Natural killer cell treated with Interleukin-12 subunit alpha and Interleukin-12 subunit beta and Interleukin-15 and Interleukin-18, amount 100 ng/mL, for 72 hours (primary cell): ENCODE results near the gene GRIFIN. TPM values are rescaled to one million over a fixed set of nuclear protein-coding genes. Genes with fewer than 3 reads are reported as not detected.
A peak's percentile ranks its signal among the peaks of the same experiment; 100 is the strongest.
"Not testable (repeated sequence)": the region's sequence is repeated elsewhere in the genome, so short reads cannot be mapped to it uniquely, and the experiment has no call there.

Experiments
- ATAC-seq, 2 donors: fragments of 150-1000 bp; cut with Tn5 transposase in 1 of 2; sonication (Bioruptor Pico), chemical (Tn5 transposase) in 1 of 2; 2 replicates each; pipeline ENCODE4 v1.10.0; 2021
- DNase-seq: peaks from one replicate; pipeline ENCODE4 v3.0.0; 2022; ENCODE audit warnings: low spot score
- H3K27ac Mint-ChIP-seq, 2 donors: 1 replicate in 1 of 2; 2 replicates in 1 of 2; pipeline ENCODE4 v1.8.0; 2022; ENCODE audit warnings: mixed read lengths in 2 of 2, mild to moderate bottlenecking in 1 of 2, moderate library complexity in 1 of 2
- H3K27me3 Mint-ChIP-seq, 2 donors: 1 replicate in 1 of 2; 2 replicates in 1 of 2; pipeline ENCODE4 v1.8.0; 2022; ENCODE audit warnings: mixed read lengths in 2 of 2
- H3K36me3 Mint-ChIP-seq: one replicate; pipeline ENCODE4 v1.8.0; 2022; ENCODE audit warnings: mixed read lengths
- H3K4me1 Mint-ChIP-seq, 2 donors: 1 replicate in 1 of 2; 2 replicates in 1 of 2; pipeline ENCODE4 v1.8.0; 2022; ENCODE audit warnings: low read depth in 2 of 2, mixed read lengths in 2 of 2, mild to moderate bottlenecking in 1 of 2
- H3K4me3 Mint-ChIP-seq: one replicate; pipeline ENCODE4 v1.8.0; 2022; ENCODE audit warnings: mixed read lengths
- H3K9me3 Mint-ChIP-seq: 2 replicates; pipeline ENCODE4 v1.8.0; 2022; ENCODE audit warnings: mixed read lengths
- total RNA-seq, 2 donors: library from RNA; stranded (reverse); gene quantifications; one replicate each; pipeline ENCODE4 v1.2.3, GENCODE V29; 2022

Gene GRIFIN
- total RNA-seq, 2 donors from 2014 or later = not detected

DNA sequence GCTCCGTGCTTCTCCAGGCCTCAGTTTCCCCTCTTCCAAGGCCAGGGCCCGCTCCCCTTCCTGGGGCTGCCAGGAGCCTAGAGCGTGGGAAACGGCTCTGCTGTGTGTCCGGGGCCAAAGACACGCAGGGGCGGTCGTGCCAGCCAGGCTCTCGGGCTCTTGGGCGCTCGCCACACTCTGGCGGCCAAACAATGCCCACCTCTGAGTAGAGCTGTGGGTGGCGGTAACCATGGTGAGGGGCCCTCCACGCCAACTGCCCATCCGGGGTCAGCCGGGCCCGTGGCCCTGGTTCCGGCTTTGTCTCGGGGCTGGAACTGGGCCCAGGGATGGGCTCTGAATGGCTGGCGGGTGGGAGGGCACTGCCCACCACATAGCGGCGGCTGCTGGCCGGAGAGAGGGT lies 16.0 kb downstream of the GRIFIN start:
- H3K36me3 Mint-ChIP-seq = no peaks in the 10 kb centered on the region
- no peaks in the 10 kb centered on the region for H3K9me3 Mint-ChIP-seq
- ATAC-seq = no peak

DNA sequence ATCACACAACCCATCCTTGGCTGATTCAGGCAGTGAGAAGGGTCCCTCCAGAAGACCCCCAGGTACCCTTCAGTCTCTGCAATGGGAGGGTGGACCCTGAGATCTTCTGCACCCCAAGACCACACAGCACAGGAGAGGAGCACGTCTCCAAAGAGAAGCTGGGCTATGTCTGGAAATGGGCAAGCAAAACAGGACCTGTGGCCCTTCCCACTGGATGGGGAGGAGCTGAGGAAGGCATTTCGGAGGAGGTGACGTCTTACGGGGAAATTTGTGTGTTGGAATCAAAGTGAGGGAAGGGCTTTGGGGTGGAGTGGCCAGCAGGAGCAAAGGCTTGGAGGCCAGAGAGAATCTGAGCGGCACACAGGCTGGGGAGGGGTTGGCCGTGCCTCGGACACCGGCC lies 16.5 kb downstream of the GRIFIN start:
- no peaks in the 10 kb centered on the region for H3K36me3 Mint-ChIP-seq
- ATAC-seq (no peak), DNase-seq (no peak)
- no peak overlapping the region for H3K4me3 Mint-ChIP-seq
- H3K9me3 Mint-ChIP-seq = no peaks in the 10 kb centered on the region
- peak overlapping the region in 1 of 2 donors; percentile 88 for H3K27ac Mint-ChIP-seq
- peaks cover 20 to 21% of the 10 kb centered on the region in 2 donors for H3K4me1 Mint-ChIP-seq
- H3K27me3 Mint-ChIP-seq = no peaks in the 10 kb centered on the region

More for the DNA sequence above, 16.0 kb downstream of the GRIFIN start:
- no peak overlapping the region for H3K27ac Mint-ChIP-seq
- no peak for DNase-seq
- peaks cover 20 to 21% of the 10 kb centered on the region in 2 donors for H3K4me1 Mint-ChIP-seq
- no peak overlapping the region for H3K4me3 Mint-ChIP-seq
- H3K27me3 Mint-ChIP-seq = no peaks in the 10 kb centered on the region

DNA sequence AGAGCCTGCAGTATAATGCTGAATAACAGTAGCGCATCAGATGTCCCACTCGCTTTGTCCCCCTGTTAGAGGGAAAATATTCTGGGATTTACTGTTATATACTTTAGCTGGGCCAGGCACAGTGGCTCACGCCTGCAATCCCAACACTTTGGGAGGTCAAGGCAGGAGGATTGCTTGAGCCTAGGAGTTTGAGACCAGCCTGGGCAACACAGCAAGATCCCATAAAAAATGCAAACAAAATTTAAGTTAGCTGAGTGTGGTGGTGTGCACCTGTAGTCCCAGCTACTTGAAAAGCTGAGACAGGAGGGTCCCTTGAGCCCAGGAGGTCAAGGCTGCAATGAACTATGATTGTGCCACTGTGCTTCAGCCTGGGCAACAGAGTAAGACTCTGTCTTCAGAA lies 22.3 kb downstream of the GRIFIN start:
- H3K9me3 Mint-ChIP-seq, H3K27me3 Mint-ChIP-seq, DNase-seq, ATAC-seq, H3K36me3 Mint-ChIP-seq, H3K27ac Mint-ChIP-seq, H3K4me3 Mint-ChIP-seq: not testable (repeated sequence)
- peaks cover 20 to 21% of the 10 kb centered on the region in 2 donors for H3K4me1 Mint-ChIP-seq

DNA sequence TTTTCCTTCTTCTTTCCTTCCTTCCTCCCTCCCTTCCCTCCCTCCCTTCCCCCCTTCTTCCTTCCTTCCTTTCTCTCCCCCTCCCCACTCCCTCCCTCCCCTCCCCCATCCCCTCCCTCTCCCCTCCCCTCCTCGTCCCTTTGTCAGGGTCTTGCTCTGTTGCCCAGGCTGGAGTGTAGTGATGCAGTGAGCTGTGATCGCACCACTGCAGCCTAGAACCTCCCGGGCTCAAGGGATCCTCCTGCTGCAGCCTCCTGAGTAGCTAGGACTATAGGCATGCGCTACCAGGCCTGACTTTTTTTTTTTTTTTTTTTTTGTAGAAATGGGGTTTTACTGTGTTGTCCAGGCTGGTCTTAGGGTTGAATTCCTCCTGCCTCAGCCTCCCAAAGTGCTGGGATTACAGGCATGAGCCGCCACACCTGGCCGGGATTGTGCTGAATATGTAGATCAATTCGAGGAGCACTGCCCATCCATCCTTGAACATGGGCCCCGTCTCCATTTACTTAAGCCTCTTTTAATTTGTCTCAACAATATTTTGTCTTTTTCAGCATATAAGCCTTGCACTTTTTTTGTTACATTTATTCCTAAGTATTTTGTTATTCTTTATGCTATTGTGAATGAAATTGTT lies 23.4 kb downstream of the GRIFIN start:
- Mint-ChIP-seq H3K4me1 (peaks cover 17 to 19% of the 10 kb centered on the region in 2 donors), H3K27me3 (no peaks in the 10 kb centered on the region), H3K36me3 (no peaks in the 10 kb centered on the region), H3K9me3 (no peaks in the 10 kb centered on the region), H3K4me3 (no peak overlapping the region), H3K27ac (no peak overlapping the region)
- no peak for DNase-seq
- ATAC-seq = no peak

DNA sequence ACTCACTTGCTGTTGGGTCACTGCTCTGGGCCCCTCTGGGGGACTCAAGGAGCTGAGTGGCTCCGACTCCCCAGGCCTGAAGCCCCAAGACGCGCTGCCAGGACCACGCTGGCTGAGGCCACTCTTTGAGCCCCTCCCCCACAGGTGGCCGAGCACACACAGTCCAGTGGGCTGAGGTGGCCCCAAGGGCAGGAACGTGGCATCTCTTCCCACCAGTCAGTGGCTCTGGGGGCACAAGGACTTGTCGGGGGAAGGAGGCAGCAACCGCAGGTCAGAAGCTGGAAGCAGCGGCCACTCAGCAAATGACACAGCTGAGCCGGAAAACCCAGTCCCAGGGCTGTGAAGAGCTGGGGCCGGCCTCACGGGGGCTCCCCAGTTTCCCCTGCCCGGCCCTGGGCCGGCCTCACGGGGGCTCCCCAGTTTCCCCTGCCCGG lies 24.1 kb downstream of the GRIFIN start:
- no peaks in the 10 kb centered on the region for H3K36me3 Mint-ChIP-seq
- peak; percentile 80 to 84 for ATAC-seq
- no peaks in the 10 kb centered on the region for H3K27me3 Mint-ChIP-seq
- H3K27ac Mint-ChIP-seq = peak overlapping the region in 1 of 2 donors; percentile 77
- DNase-seq = peak; percentile 80
- peak overlapping the region; percentile 82 for H3K4me3 Mint-ChIP-seq
- H3K4me1 Mint-ChIP-seq = peaks cover 14 to 16% of the 10 kb centered on the region in 2 donors
- no peaks in the 10 kb centered on the region for H3K9me3 Mint-ChIP-seq

DNA sequence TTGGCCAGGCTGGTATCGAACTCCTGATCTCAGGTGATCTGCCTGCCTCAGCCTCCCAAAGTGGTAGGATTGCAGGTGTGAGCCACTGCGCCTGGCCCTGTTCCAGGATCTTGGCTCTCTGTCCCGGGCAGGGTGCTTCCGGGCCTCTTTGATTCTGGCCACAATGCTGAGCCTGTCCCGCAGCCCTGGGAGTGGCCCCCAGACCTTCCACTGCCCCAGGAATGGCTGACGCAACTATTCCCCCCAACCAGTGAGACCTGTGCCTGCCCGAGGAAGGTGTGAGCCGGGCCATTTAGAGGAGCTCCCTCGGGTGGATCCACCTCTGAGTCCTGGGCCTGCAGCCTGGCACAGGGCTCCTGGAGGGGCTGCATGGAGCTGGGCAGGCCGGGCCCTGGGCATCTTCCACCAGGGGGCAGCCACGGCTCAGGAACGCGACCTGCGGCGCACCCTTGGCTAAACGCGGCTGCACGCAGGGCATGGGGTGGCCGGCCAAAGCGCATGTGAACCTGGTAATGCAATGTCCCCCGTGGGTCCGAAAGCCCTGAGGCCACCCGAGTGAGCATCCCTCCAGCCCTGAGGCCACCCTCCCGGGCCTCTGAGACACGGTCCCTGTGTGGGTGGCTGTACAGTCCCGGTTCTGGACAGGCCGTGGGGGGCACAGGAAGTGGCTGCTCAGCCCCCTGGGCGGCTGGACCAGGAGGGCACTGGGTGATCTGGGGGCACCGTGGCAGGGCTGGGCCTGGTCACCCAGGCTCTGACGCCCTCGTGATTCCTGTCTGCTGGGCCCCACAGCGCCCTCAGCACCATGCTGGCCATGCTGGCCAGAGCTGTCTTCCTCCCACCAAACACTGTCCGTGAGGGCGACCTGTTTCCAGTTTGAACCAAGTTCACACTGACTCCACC lies 24.8 kb downstream of the GRIFIN start:
- H3K4me3 Mint-ChIP-seq = peak overlapping the region; percentile 82
- peak; percentile 91 to 93 for ATAC-seq
- peaks cover 10% of the 10 kb centered on the region in 2 donors for H3K4me1 Mint-ChIP-seq
- H3K27ac Mint-ChIP-seq = peak overlapping the region in 1 of 2 donors; percentile 77
- no peaks in the 10 kb centered on the region for H3K9me3 Mint-ChIP-seq
- no peaks in the 10 kb centered on the region for H3K36me3 Mint-ChIP-seq
- peak; percentile 86 for DNase-seq
- no peaks in the 10 kb centered on the region for H3K27me3 Mint-ChIP-seq

DNA sequence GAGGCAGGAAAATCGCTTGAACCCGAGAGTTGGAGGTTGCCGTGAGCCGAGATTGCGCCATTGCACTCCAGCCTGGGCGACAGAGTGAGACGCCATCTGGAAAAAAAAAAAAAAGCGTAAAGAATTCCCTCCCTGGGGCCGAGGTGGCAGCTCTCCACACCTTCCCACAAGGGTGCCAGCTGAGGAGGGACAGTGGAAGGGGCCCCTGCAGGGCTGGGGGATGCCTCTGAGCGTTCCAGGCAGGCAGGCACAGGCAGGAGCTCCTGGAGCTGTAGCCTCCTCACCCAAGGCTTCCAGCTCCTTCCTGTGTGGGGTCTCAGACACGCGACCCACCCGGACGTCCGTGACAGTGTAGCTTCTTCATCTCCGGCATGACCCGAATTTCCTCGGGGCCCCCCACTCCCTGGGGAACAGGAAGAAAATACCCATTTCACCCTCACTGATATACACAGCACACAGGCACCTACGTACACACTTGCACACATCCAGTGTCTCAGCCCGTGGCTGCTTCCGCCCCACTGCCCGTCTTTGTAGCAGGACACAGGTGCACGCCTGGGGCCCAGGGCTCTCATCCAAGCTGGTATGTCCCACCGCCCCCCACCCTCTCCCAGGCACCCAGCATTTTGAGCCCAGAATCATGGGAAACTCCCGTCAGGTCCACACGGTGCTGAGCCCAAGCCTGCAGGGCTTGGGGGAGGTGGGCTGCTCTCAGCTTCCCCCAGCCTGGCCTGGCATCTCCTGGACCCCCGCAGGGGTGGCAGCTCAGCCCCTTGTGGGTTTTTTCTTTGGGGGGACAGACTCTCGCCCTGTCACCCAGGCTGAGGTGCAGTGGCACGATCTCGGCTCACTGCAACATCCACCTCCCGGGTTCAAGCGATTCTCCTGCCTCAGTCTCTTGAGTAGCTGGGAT lies 25.7 kb downstream of the GRIFIN start:
- DNase-seq = no peak
- H3K36me3 Mint-ChIP-seq = no peaks in the 10 kb centered on the region
- H3K4me3 Mint-ChIP-seq = no peak overlapping the region
- no peak overlapping the region for H3K27ac Mint-ChIP-seq
- no peaks in the 10 kb centered on the region for H3K27me3 Mint-ChIP-seq
- no peak for ATAC-seq
- peaks cover 9 to 10% of the 10 kb centered on the region in 2 donors for H3K4me1 Mint-ChIP-seq
- H3K9me3 Mint-ChIP-seq = no peaks in the 10 kb centered on the region

DNA sequence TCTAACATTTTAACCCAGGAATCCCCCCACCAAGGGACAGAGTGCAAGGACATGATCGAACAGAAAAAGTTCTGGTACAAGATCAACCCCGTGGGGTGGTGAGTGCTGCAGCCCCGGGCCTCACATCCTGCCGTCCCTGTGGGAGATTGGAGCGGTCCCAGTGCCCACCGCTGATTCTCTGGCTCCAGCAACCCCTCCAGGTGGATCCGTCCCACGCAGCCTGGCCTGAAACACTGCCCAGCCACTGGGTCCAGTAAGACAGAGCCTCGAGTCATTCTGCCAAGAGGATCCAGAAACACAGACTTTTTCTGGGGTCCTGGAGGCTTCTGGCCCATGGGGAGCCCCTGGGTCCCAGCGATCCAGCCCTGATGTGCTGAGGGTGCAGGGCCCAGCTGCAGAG lies 29.5 kb downstream of the GRIFIN start:
- Mint-ChIP-seq H3K27ac (peak overlapping the region in 1 of 2 donors; percentile 87), H3K4me1 (peaks cover 10 to 11% of the 10 kb centered on the region in 2 donors), H3K9me3 (no peaks in the 10 kb centered on the region), H3K4me3 (no peak overlapping the region), H3K27me3 (no peaks in the 10 kb centered on the region), H3K36me3 (no peaks in the 10 kb centered on the region)
- ATAC-seq (no peak), DNase-seq (no peak)

DNA sequence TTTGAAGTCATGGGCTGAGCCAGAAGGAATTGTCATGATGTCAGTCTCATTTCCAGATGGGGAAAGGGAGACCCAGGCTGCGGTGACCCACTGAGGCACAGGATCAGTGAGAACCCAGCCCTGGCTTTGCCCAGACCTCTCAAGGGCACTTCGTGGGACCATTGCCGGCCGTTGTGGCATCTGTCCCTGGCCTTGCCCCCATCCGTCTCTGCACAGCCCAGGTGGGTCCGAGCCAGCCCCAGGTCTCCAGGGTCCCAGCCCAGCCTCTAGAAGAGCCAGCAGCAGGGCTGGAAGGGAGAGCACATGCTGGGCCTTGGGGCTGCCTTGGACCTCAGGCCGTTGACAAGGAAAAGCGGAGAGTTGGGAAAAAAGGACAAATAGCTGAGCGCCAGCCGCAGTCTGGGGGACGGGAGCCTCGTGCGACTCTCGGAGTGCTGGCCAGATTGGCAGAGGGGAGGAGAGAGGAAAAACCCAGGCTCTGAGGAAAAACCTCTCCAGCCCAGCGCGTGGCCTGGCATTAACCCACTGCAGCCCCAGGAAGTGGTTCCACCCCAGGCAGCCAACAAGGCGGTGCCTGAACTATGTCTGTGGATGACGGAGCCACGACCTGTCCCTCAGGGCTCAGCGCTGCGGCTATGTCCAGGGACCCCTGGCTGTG lies 30.2 kb downstream of the GRIFIN start:
- Mint-ChIP-seq H3K9me3 (no peaks in the 10 kb centered on the region), H3K4me1 (peaks cover 15 to 17% of the 10 kb centered on the region in 2 donors), H3K36me3 (no peaks in the 10 kb centered on the region), H3K4me3 (no peak overlapping the region), H3K27me3 (no peaks in the 10 kb centered on the region), H3K27ac (no peak overlapping the region)
- ATAC-seq = no peak
- DNase-seq = no peak

DNA sequence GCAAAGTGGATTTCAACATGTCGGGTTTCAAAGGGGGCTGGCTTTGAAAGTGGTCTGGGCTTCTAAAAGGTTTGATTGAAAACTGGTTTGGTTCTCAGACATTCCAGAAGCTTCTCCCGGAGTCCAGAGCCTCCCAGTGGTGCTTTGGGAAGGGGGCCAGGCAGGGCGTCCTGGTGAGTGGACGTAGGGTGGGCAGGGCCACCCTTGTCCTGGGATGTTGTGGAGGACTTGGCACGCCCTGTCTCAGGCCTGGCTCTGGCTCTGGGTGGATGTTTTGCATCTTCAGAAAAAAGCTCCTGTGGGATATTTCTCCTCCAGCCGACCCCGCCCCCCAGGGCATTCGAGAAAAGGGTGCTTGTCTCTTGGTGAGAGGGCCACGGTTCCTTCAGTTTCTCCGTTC lies 31.2 kb downstream of the GRIFIN start:
- no peak overlapping the region for H3K27ac Mint-ChIP-seq
- no peak for ATAC-seq
- no peaks in the 10 kb centered on the region for H3K9me3 Mint-ChIP-seq

DNA sequence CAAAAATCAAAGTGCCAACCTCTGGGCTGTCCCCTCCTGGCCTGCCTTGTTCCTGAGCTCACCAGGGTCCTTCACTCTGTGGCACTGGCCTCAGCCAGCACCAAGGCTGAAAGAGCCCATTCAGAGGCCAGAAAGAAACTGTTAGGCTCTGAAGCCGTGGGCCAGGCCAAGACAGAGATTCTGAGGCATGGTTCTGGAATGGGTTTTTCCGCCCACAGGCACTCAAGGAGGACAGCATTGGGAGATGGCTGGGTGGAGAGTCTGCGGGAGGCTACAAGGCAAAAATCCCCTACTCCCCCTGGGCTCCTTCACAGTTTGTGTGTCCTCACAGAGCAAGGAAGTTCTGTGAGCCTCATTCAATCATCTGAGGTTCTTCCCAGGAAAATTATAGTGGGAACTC lies 31.7 kb downstream of the GRIFIN start:
- H3K4me3 Mint-ChIP-seq = no peak overlapping the region
- H3K36me3 Mint-ChIP-seq = no peaks in the 10 kb centered on the region
- no peak overlapping the region for H3K27ac Mint-ChIP-seq
- H3K27me3 Mint-ChIP-seq = no peaks in the 10 kb centered on the region
- ATAC-seq = no peak
- no peak for DNase-seq
- H3K4me1 Mint-ChIP-seq = peaks cover 24 to 30% of the 10 kb centered on the region in 2 donors
- no peaks in the 10 kb centered on the region for H3K9me3 Mint-ChIP-seq

More for the DNA sequence above, 31.2 kb downstream of the GRIFIN start:
- Mint-ChIP-seq H3K4me3 (no peak overlapping the region), H3K36me3 (no peaks in the 10 kb centered on the region), H3K27me3 (no peaks in the 10 kb centered on the region), H3K4me1 (peaks cover 23 to 27% of the 10 kb centered on the region in 2 donors)
- no peak for DNase-seq

DNA sequence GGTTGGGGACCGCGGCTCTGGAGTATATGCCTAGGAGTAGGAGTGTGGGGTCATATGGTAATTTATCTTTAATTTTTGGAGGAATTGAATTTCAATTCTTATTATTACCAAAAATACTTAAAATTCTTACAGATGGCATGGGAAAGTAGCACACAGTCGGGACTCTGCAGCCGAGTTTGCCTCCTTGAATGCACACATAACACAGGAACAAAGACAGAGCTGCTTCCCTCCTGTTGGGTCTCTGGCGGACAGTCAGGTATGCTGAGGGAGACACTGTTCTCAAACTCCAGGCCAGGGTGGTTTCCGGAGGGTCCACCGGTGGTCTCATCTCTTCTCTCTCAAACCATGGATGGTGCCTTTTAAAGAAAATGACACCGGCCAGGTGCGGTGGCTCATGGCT lies 32.7 kb downstream of the GRIFIN start:
- H3K9me3 Mint-ChIP-seq = no peaks in the 10 kb centered on the region
- no peaks in the 10 kb centered on the region for H3K27me3 Mint-ChIP-seq
- ATAC-seq (no peak), DNase-seq (no peak)
- no peak overlapping the region for H3K27ac Mint-ChIP-seq
- peaks cover 30 to 31% of the 10 kb centered on the region in 2 donors for H3K4me1 Mint-ChIP-seq
- H3K36me3 Mint-ChIP-seq = no peaks in the 10 kb centered on the region
- no peak overlapping the region for H3K4me3 Mint-ChIP-seq

DNA sequence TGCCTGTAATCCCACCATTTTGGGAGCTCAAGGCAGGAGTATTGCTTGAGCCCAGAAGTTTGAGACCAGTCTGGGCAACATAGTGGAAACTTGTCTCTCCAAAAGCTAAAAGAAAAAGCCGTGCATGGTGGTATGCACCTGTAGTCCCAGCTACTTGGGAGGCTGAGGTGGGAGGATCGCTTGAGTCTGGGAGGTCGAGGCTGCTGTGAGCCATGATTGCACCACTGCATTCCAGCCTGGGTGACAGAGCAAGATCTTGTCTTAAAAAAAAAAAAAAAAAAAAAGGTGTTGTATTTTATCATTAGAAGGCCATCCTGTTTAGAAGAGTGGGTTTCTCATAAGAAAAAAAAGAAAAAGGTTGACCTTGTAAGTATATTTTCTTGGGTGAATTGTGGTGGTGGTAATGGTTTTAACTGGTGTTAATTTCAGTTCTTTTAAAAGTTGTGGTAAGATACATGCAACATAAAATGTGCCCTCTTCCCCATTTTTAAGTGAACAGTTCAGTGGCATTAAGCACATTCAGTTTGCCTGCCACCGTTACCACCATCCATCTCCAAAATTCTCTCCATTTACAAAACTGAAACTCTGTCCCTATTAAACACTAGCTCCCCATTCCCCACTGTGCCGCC lies 34.7 kb downstream of the GRIFIN start:
- no peaks in the 10 kb centered on the region for H3K27me3 Mint-ChIP-seq
- peak overlapping the region; percentile 40 to 90 for H3K27ac Mint-ChIP-seq

More for the DNA sequence above, 34.7 kb downstream of the GRIFIN start:
- Mint-ChIP-seq H3K4me1 (peaks cover 24 to 36% of the 10 kb centered on the region in 2 donors), H3K4me3 (peak overlapping the region; percentile 10), H3K36me3 (no peaks in the 10 kb centered on the region), H3K9me3 (no peaks in the 10 kb centered on the region)
- ATAC-seq (no peak), DNase-seq (no peak)
